Type B pancreatic cell (in vitro differentiated cells): ENCODE results near the gene XIRP2. TPM values are rescaled to one million over a fixed set of nuclear protein-coding genes. Genes with fewer than 3 reads are reported as not detected.

ENCODE experiments used
- DNase-seq: peaks from one replicate; pipeline ENCODE4 v3.0.0; 2021; ENCODE audit warnings: mixed read lengths; ENCODE audit not compliant: unreplicated experiment; ENCODE audit errors: extremely low spot score
- H3K27ac Mint-ChIP-seq: 2 replicates; pipeline ENCODE4 v1.8.0; 2021; ENCODE audit warnings: mild to moderate bottlenecking, mixed read lengths
- H3K27me3 Mint-ChIP-seq: 2 replicates; pipeline ENCODE4 v1.8.0; 2021; ENCODE audit warnings: mixed read lengths
- H3K36me3 Mint-ChIP-seq: 2 replicates; pipeline ENCODE4 v1.8.0; 2021; ENCODE audit warnings: mixed read lengths
- H3K4me1 Mint-ChIP-seq: one replicate; pipeline ENCODE4 v1.8.0; 2021; ENCODE audit warnings: mixed read lengths; ENCODE audit not compliant: unreplicated experiment
- H3K4me3 Mint-ChIP-seq: 2 replicates; pipeline ENCODE4 v1.8.0; 2021; ENCODE audit warnings: mild to moderate bottlenecking, mixed read lengths
- H3K9me3 Mint-ChIP-seq: 2 replicates; pipeline ENCODE4 v1.8.0; 2021; ENCODE audit warnings: mixed read lengths
- total RNA-seq: library from RNA; stranded (reverse); gene quantifications from 2 replicates; pipeline ENCODE4 v1.2.1, GENCODE V29; 2021; ENCODE audit warnings: low replicate concordance
- TF ChIP-seq, protein P1 (sequence below): fragments of 200-600 bp; sonication (generic); conservative IDR thresholded peaks from 2 replicates; pipeline ENCODE4 v1.5.0; 2021; ENCODE audit warnings: antibody characterized with exemption, mild to moderate bottlenecking

XIRP2 gene
- total RNA-seq, 1 donor from 2014 or later = 0.19 TPM

- H3K36me3 Mint-ChIP-seq = no peaks in the 10 kb centered on the region
- no peaks in the 10 kb centered on the region for H3K4me1 Mint-ChIP-seq
- H3K27me3 Mint-ChIP-seq = no peaks in the 10 kb centered on the region
- H3K27ac Mint-ChIP-seq = no peak overlapping the region
- H3K4me3 Mint-ChIP-seq = no peak overlapping the region
- no peaks in the 10 kb centered on the region for H3K9me3 Mint-ChIP-seq
- TF ChIP-seq, protein P1, sequence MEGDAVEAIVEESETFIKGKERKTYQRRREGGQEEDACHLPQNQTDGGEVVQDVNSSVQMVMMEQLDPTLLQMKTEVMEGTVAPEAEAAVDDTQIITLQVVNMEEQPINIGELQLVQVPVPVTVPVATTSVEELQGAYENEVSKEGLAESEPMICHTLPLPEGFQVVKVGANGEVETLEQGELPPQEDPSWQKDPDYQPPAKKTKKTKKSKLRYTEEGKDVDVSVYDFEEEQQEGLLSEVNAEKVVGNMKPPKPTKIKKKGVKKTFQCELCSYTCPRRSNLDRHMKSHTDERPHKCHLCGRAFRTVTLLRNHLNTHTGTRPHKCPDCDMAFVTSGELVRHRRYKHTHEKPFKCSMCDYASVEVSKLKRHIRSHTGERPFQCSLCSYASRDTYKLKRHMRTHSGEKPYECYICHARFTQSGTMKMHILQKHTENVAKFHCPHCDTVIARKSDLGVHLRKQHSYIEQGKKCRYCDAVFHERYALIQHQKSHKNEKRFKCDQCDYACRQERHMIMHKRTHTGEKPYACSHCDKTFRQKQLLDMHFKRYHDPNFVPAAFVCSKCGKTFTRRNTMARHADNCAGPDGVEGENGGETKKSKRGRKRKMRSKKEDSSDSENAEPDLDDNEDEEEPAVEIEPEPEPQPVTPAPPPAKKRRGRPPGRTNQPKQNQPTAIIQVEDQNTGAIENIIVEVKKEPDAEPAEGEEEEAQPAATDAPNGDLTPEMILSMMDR = no peak
- DNase-seq = no peak
Observed at GRCh38 chr2:166867874-166868514, 20.3 kb upstream of the XIRP2 start.

- Mint-ChIP-seq H3K36me3 (no peaks in the 10 kb centered on the region), H3K4me1 (no peaks in the 10 kb centered on the region), H3K27ac (no peak overlapping the region), H3K4me3 (no peak overlapping the region), H3K27me3 (no peaks in the 10 kb centered on the region), H3K9me3 (no peaks in the 10 kb centered on the region)
- DNase-seq = no peak
- TF ChIP-seq, protein P1 = no peak
Observed at GRCh38 chr2:166870346-166870745, 17.9 kb upstream of the XIRP2 start.

DNA sequence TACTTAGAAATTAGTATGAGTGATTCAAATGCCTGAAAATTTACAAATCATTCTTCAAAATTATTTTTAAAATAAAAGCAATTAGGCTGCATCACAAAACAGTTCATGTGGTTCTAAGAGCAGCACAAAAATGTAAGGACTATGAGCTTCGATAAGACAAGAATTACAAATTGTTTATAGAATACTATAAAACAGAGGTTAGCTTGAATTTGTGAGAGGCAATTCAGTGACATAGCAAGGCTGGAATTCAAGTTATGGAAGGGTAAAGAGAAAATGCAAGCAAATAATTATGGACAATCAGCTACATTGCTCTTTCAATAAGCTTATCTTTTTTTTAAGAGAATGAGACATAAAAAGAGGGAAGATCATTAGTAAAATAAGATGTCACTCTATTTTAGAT lies 7.1 kb upstream of the XIRP2 start:
- DNase-seq = no peak
- TF ChIP-seq, protein P1 = no peak
- H3K9me3 Mint-ChIP-seq = no peaks in the 10 kb centered on the region

GRCh38 chr2:166882851-166883250 lies 5.4 kb upstream of the XIRP2 start:
- TF ChIP-seq, protein P1 = no peak
- Mint-ChIP-seq H3K9me3 (no peaks in the 10 kb centered on the region), H3K36me3 (no peaks in the 10 kb centered on the region), H3K27me3 (no peaks in the 10 kb centered on the region), H3K4me1 (no peaks in the 10 kb centered on the region), H3K4me3 (no peak overlapping the region), H3K27ac (no peak overlapping the region)
- DNase-seq = no peak

More for the DNA sequence above, 7.1 kb upstream of the XIRP2 start:
- no peaks in the 10 kb centered on the region for H3K36me3 Mint-ChIP-seq
- H3K27me3 Mint-ChIP-seq = no peaks in the 10 kb centered on the region
- no peak overlapping the region for H3K27ac Mint-ChIP-seq
- no peak overlapping the region for H3K4me3 Mint-ChIP-seq
- H3K4me1 Mint-ChIP-seq = no peaks in the 10 kb centered on the region

DNA sequence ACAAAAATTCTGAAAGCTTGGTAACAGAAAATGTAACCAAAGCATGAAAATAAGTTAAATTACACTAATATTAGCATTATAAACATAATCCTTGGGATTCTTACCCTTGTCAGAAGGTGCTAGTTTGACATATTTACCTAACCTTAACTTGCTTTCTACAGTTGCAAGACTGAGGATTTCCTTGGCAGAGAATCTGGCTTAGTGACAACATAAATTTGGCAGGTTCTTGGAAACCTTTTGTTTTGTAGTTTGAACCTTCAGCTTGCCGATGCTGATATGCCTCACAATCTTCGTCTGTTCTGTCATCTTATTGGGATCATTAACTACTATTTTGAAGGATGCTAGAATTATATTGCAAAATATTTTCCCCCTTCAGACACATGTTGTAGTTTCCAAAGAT lies 3.4 kb downstream of the XIRP2 start:
- TF ChIP-seq, protein P1 = no peak
- no peaks in the 10 kb centered on the region for H3K9me3 Mint-ChIP-seq
- no peak overlapping the region for H3K4me3 Mint-ChIP-seq
- no peaks in the 10 kb centered on the region for H3K27me3 Mint-ChIP-seq
- H3K36me3 Mint-ChIP-seq = no peaks in the 10 kb centered on the region
- no peaks in the 10 kb centered on the region for H3K4me1 Mint-ChIP-seq
- no peak overlapping the region for H3K27ac Mint-ChIP-seq
- no peak for DNase-seq
